Measurements from ENCODE around the gene ATF6. TPM values are rescaled to one million over a fixed set of nuclear protein-coding genes. Genes with fewer than 3 reads are reported as not detected.

The ATF6 gene
- total RNA-seq, 1 experiment from 2014 or later: 20.9 TPM

DNA sequence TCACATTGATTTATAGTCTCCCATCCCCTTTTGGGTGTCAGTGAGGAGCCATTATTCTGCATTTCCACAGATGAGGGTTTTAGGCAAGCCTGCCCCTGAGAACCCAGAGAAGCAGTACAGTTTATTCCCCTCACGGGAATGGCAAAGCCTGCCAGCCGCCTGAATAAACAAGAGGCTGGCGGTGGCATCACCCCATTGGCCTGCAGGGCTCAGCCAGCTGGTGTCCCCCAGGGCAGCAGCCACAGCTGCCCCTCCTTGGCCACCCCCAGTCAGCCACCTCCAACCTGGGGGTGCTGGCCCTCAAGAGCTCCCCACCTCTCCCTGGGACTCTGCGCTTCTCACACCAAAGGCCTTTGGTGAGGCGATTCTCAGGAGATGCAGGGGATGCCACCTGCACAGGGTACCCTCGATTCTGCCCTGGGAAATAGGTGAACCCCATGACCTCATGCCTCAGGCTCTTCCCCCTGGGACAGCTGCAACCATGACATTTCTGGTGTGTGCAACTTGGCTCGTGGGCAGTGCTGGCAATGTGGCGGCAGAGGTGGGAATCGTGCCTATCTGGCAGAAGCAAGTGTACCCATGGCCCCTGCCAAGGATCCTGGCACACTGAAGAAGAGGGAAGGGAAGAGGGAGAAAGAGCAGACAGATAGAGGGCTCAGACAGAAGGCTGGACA is 243.5 kb downstream of the ATF6 start:
- ATAC-seq (no peak), DNase-seq (ENCODE audit: low read depth, low spot score) (no peak)
- Histone ChIP-seq H3K36me3 (ENCODE audit: control insufficient read depth in 1 of 2, insufficient read depth in 2 of 2, low read length in 2 of 2) (no peaks in the 10 kb centered on the region), H3K4me2 (ENCODE audit: low read length) (no peak overlapping the region), H3K79me2 (ENCODE audit: insufficient read depth, low read length) (no peaks in the 10 kb centered on the region), H3K27ac (ENCODE audit: low read depth, low read length) (no peak overlapping the region), H3K9me3 (ENCODE audit: control insufficient read depth in 1 of 2, insufficient read depth in 1 of 2, low read depth in 1 of 2, low read length in 2 of 2) (0 out of 4 replicates have a peak, but pooled peaks cover 0 to 3% of the 10 kb centered on the region in 2 experiments), H3K27me3 (ENCODE audit: insufficient read depth, low read length) (no peaks in the 10 kb centered on the region), H3K4me3 (replicated peaks in 1 of 2; ENCODE audit: low read depth in 1 of 2, low read length in 2 of 2) (no peak overlapping the region), H3K9ac (ENCODE audit: low read length) (no peak overlapping the region), H3K4me1 (ENCODE audit: control insufficient read depth in 1 of 2, insufficient read depth in 2 of 2, low read length in 2 of 2) (no peaks in the 10 kb centered on the region), H2AFZ (ENCODE audit: low read depth, low read length, poor library complexity, severe bottlenecking) (no peak overlapping the region), H3K9me2 (ENCODE audit: insufficient read depth) (no peaks in the 10 kb centered on the region), H4K20me1 (ENCODE audit: insufficient read depth) (no peaks in the 10 kb centered on the region)
- BruUV-seq (replicated peaks): no TSS peak
- TF ChIP-seq FOSL1 (IDR thresholded peaks at IDR 0.05; ENCODE audit: low read depth): no peak
- TF ChIP-seq CEBPB (IDR thresholded peaks at IDR 0.05; ENCODE audit: low read depth): no peak
- TF ChIP-seq, protein P1, sequence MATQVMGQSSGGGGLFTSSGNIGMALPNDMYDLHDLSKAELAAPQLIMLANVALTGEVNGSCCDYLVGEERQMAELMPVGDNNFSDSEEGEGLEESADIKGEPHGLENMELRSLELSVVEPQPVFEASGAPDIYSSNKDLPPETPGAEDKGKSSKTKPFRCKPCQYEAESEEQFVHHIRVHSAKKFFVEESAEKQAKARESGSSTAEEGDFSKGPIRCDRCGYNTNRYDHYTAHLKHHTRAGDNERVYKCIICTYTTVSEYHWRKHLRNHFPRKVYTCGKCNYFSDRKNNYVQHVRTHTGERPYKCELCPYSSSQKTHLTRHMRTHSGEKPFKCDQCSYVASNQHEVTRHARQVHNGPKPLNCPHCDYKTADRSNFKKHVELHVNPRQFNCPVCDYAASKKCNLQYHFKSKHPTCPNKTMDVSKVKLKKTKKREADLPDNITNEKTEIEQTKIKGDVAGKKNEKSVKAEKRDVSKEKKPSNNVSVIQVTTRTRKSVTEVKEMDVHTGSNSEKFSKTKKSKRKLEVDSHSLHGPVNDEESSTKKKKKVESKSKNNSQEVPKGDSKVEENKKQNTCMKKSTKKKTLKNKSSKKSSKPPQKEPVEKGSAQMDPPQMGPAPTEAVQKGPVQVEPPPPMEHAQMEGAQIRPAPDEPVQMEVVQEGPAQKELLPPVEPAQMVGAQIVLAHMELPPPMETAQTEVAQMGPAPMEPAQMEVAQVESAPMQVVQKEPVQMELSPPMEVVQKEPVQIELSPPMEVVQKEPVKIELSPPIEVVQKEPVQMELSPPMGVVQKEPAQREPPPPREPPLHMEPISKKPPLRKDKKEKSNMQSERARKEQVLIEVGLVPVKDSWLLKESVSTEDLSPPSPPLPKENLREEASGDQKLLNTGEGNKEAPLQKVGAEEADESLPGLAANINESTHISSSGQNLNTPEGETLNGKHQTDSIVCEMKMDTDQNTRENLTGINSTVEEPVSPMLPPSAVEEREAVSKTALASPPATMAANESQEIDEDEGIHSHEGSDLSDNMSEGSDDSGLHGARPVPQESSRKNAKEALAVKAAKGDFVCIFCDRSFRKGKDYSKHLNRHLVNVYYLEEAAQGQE (IDR thresholded peaks at IDR 0.05; ENCODE audit: low read depth): no peak
- no peak for TF ChIP-seq POLR2A (IDR thresholded peaks at IDR 0.05; ENCODE audit: borderline replicate concordance, extremely low read depth, insufficient read depth, insufficient read length)
- TF ChIP-seq, protein P2, sequence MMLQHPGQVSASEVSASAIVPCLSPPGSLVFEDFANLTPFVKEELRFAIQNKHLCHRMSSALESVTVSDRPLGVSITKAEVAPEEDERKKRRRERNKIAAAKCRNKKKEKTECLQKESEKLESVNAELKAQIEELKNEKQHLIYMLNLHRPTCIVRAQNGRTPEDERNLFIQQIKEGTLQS (IDR thresholded peaks at IDR 0.05): no peak
- TF ChIP-seq EGR1 (IDR thresholded peaks at IDR 0.05; ENCODE audit: low read depth): no peak
- ChIA-PET RAD21 (ENCODE audit: low non-redundant PET in 1 of 2, low total read pairs in 2 of 2, uncharacterized antibody in 2 of 2, unreplicated experiment in 2 of 2) (no interaction called here), CTCF (no interaction called here), POLR2A (no interaction called here)
- intact Hi-C loops (cut with micrococcal nuclease): no loop called here

DNA sequence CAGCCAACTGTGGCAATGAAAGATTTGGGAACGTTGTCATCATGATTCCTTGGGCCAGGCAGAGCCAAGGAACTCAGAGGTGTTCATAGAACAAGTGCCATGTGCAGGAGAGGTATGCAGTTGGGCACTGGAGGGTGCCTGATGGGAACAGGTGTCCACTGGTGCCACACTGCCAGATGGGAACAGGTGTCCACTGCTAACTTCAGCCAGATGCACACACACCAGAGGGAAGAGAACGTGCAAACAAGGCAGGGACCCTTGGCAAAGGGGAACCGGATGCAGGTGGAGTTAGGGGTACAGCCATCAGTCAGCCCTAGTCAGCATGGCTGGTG is 244.0 kb downstream of the ATF6 start:
- H3K4me3 ChIP-seq (replicated peaks in 1 of 2; ENCODE audit: low read depth in 1 of 2, low read length in 2 of 2): no peak overlapping the region
- BruUV-seq (replicated peaks): no TSS peak
- ChIA-PET POLR2A (no interaction called here), CTCF (no interaction called here), RAD21 (ENCODE audit: low non-redundant PET in 1 of 2, low total read pairs in 2 of 2, uncharacterized antibody in 2 of 2, unreplicated experiment in 2 of 2) (no interaction called here)
- DNase-seq (ENCODE audit: low read depth, low spot score) (no peak), ATAC-seq (no peak)
- H3K9me3 ChIP-seq (ENCODE audit: control insufficient read depth in 1 of 2, insufficient read depth in 1 of 2, low read depth in 1 of 2, low read length in 2 of 2): 0 out of 4 replicates have a peak, but pooled peaks cover 0 to 3% of the 10 kb centered on the region in 2 experiments
- H2AFZ ChIP-seq (ENCODE audit: low read depth, low read length, poor library complexity, severe bottlenecking): no peak overlapping the region
- no peaks in the 10 kb centered on the region for H3K27me3 ChIP-seq (ENCODE audit: insufficient read depth, low read length)
- no peaks in the 10 kb centered on the region for H4K20me1 ChIP-seq (ENCODE audit: insufficient read depth)
- H3K9ac ChIP-seq (ENCODE audit: low read length): no peak overlapping the region
- TF ChIP-seq SP1 (IDR thresholded peaks at IDR 0.05; ENCODE audit: low read depth): no peak
- TF ChIP-seq RAD21 (IDR thresholded peaks at IDR 0.05; ENCODE audit: low read depth): no peak
- TF ChIP-seq CBX3 (IDR thresholded peaks at IDR 0.05; ENCODE audit: low read depth): no peak
- no peak for TF ChIP-seq SRF (IDR thresholded peaks at IDR 0.05; ENCODE audit: low read depth)
- no peak for TF ChIP-seq POLR2AphosphoS5 (IDR thresholded peaks at IDR 0.05; ENCODE audit: low read depth, low read length)
- no peak for TF ChIP-seq ZFX (IDR thresholded peaks at IDR 0.05)
- TF ChIP-seq, protein P3, sequence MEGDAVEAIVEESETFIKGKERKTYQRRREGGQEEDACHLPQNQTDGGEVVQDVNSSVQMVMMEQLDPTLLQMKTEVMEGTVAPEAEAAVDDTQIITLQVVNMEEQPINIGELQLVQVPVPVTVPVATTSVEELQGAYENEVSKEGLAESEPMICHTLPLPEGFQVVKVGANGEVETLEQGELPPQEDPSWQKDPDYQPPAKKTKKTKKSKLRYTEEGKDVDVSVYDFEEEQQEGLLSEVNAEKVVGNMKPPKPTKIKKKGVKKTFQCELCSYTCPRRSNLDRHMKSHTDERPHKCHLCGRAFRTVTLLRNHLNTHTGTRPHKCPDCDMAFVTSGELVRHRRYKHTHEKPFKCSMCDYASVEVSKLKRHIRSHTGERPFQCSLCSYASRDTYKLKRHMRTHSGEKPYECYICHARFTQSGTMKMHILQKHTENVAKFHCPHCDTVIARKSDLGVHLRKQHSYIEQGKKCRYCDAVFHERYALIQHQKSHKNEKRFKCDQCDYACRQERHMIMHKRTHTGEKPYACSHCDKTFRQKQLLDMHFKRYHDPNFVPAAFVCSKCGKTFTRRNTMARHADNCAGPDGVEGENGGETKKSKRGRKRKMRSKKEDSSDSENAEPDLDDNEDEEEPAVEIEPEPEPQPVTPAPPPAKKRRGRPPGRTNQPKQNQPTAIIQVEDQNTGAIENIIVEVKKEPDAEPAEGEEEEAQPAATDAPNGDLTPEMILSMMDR (IDR thresholded peaks at IDR 0.05 in 2 of 3, conservative IDR thresholded peaks at IDR 0.05 in 1 of 3; ENCODE audit: borderline replicate concordance in 1 of 3, insufficient read depth in 1 of 3, low read depth in 2 of 3, low read length in 2 of 3): no peak
- TF ChIP-seq SIN3A (IDR thresholded peaks at IDR 0.05; ENCODE audit: low read depth): no peak
- intact Hi-C loops (cut with micrococcal nuclease): no loop called here
- H3K79me2 ChIP-seq (ENCODE audit: insufficient read depth, low read length): no peaks in the 10 kb centered on the region
- no peaks in the 10 kb centered on the region for H3K9me2 ChIP-seq (ENCODE audit: insufficient read depth)
- H3K4me1 ChIP-seq (ENCODE audit: control insufficient read depth in 1 of 2, insufficient read depth in 2 of 2, low read length in 2 of 2): no peaks in the 10 kb centered on the region
- H3K36me3 ChIP-seq (ENCODE audit: control insufficient read depth in 1 of 2, insufficient read depth in 2 of 2, low read length in 2 of 2): no peaks in the 10 kb centered on the region
- H3K4me2 ChIP-seq (ENCODE audit: low read length): no peak overlapping the region
- no peak overlapping the region for H3K27ac ChIP-seq (ENCODE audit: low read depth, low read length)

Data from HCT116 (cell line).